Upper lobe of left lung (tissue), 6 donors: ENCODE results near the gene HSDL2. TPM values are rescaled to one million over a fixed set of nuclear protein-coding genes. Genes with fewer than 3 reads are reported as not detected.

ENCODE experiments used
- ATAC-seq, 2 donors: fragments of 200-7000 bp; cut with Tn5 transposase; one replicate each; pipeline ENCODE4 v1.9.1; 2022; ENCODE audit warnings: mild to moderate bottlenecking in 2 of 2, moderate library complexity in 2 of 2; ENCODE audit not compliant: low FRiP score in 2 of 2
- DNase-seq, 2 donors: peaks; one replicate each; pipeline ENCODE4 v3.0.0-alpha.2; 2019 to 2020
- H3K27ac ChIP-seq, 4 donors: fragments of 200-600 bp; sonication (generic); one replicate each; pipeline ENCODE4 v1.5.1; 2016 to 2019
- H3K27me3 ChIP-seq, 4 donors: fragments of 200-600 bp; sonication (generic); one replicate each; pipeline ENCODE4 v1.5.1; 2017 to 2019
- H3K36me3 ChIP-seq, 4 donors: fragments of 200-600 bp; sonication (generic); one replicate each; pipeline ENCODE4 v1.5.1; 2016 to 2019
- H3K4me1 ChIP-seq, 4 donors: fragments of 200-600 bp; sonication (generic); one replicate each; pipeline ENCODE4 v1.5.1; 2018 to 2019
- H3K4me3 ChIP-seq, 4 donors: fragments of 200-600 bp; sonication (generic); one replicate each; pipeline ENCODE4 v1.5.1; 2017 to 2019; ENCODE audit warnings: mild to moderate bottlenecking in 2 of 4, moderate library complexity in 1 of 4
- H3K9me3 ChIP-seq, 4 donors: fragments of 200-600 bp; sonication (generic); one replicate each; pipeline ENCODE4 v1.5.1; 2018 to 2019
- CTCF ChIP-seq, 6 experiments: fragments of 450-650 bp in 4 of 6; fragments of 200-600 bp in 2 of 6; sonication (generic) in 2 of 6; IDR thresholded peaks; one replicate each; pipeline ENCODE4 v1.5.1; 2016 to 2019; ENCODE audit warnings: antibody characterized with exemption in 6 of 6
- EP300 ChIP-seq, 4 donors: sonication (generic); formaldehyde crosslinking; IDR thresholded peaks; one replicate each; pipeline ENCODE4 v1.5.1; 2017; ENCODE audit warnings: antibody characterized with exemption in 4 of 4, control low read depth in 2 of 4
- POLR2A ChIP-seq, 4 donors: fragments of 450-650 bp; IDR thresholded peaks; one replicate each; pipeline ENCODE4 v1.5.1; 2016 to 2017; ENCODE audit warnings: antibody characterized with exemption in 4 of 4, mild to moderate bottlenecking in 2 of 4
- POLR2AphosphoS5 ChIP-seq, 2 donors: sonication (generic); formaldehyde crosslinking; IDR thresholded peaks; one replicate each; pipeline ENCODE4 v1.5.1; 2017; ENCODE audit warnings: antibody characterized with exemption in 2 of 2
- whole genome bisulfite sequencing, 2 donors: methylation state at CpG; one replicate each; pipeline ENCODE4 v1.1.5; 2017 to 2018; 5-methylcytosine and 5-hydroxymethylcytosine counted together
- total RNA-seq, 6 donors: library from RNA; depleted of rRNA in 4 of 6; stranded (reverse); fragments of >200 nt in 4 of 6; gene quantifications; one replicate each; pipeline versions ENCODE4 v1.1.0 to v1.2.1, GENCODE V29; 2016 to 2021
- donor health status: DM: no; HTN: no; CAD: no; lungs with moderate emphysema.
- donor health status: DM: no; HTN: yes; CAD: no; lungs with severe emphysema.

HSDL2 gene
- total RNA-seq, 6 donors from 2014 or later = 25.1 to 92.6 (median 46.2) TPM

- H3K36me3 ChIP-seq = no peaks in the 10 kb centered on the region
- TF ChIP-seq POLR2AphosphoS5 (IDR thresholded peaks at IDR 0.05) (no peak), EP300 (IDR thresholded peaks at IDR 0.05) (no peak), CTCF (IDR thresholded peaks at IDR 0.05) (no peak), POLR2A (IDR thresholded peaks at IDR 0.05) (no peak)
- peaks cover 0 to under 1% (median 0%) of the 10 kb centered on the region in 4 donors for H3K4me1 ChIP-seq
- WGBS, 2 donors = 90 to 97% methylated on average over 3 of the region's 3 CpGs
- no peaks in the 10 kb centered on the region for H3K9me3 ChIP-seq
- no peak overlapping the region for H3K4me3 ChIP-seq
- DNase-seq (no peak), ATAC-seq (no peak)
- H3K27me3 ChIP-seq = no peaks in the 10 kb centered on the region
- no peak overlapping the region for H3K27ac ChIP-seq
These were observed 40.0 kb upstream of the HSDL2 start for GRCh38 chr9:112339886-112340285.

- Histone ChIP-seq H3K9me3 (no peaks in the 10 kb centered on the region), H3K27me3 (no peaks in the 10 kb centered on the region), H3K4me1 (no peaks in the 10 kb centered on the region), H3K4me3 (no peak overlapping the region), H3K36me3 (no peaks in the 10 kb centered on the region), H3K27ac (no peak overlapping the region)
- DNase-seq (no peak), ATAC-seq (no peak)
- no peak for TF ChIP-seq CTCF (IDR thresholded peaks at IDR 0.05)
- no peak for TF ChIP-seq POLR2AphosphoS5 (IDR thresholded peaks at IDR 0.05)
- no peak for TF ChIP-seq EP300 (IDR thresholded peaks at IDR 0.05)
- no peak for TF ChIP-seq POLR2A (IDR thresholded peaks at IDR 0.05)
These were observed 38.2 kb upstream of the HSDL2 start for GRCh38 chr9:112341730-112342129.

GRCh38 chr9:112348257-112349007 is 31.5 kb upstream of the HSDL2 start:
- Histone ChIP-seq H3K9me3 (no peaks in the 10 kb centered on the region), H3K4me3 (peak overlapping the region in 3 of 4 donors; percentile 38 to 49 (median 41)), H3K36me3 (no peaks in the 10 kb centered on the region), H3K27me3 (no peaks in the 10 kb centered on the region), H3K4me1 (peaks cover 0 to 7% (median 6%) of the 10 kb centered on the region in 4 donors), H3K27ac (peak overlapping the region in 1 of 4 donors; percentile 57)
- peak; percentile 31 to 81 for DNase-seq
- TF ChIP-seq POLR2A (IDR thresholded peaks at IDR 0.05) (peak in 1 of 4 donors; percentile 33), POLR2AphosphoS5 (IDR thresholded peaks at IDR 0.05) (peak in 1 of 2 donors; percentile 45), EP300 (IDR thresholded peaks at IDR 0.05) (no peak), CTCF (IDR thresholded peaks at IDR 0.05) (no peak)
- peak; percentile 57 to 93 for ATAC-seq
- 30 to 35% methylated on average over 19 of the region's 19 CpGs for WGBS, 2 donors

- DNase-seq = no peak
- H3K36me3 ChIP-seq = no peaks in the 10 kb centered on the region
- TF ChIP-seq CTCF (IDR thresholded peaks at IDR 0.05) = no peak
- TF ChIP-seq EP300 (IDR thresholded peaks at IDR 0.05) = no peak
- TF ChIP-seq POLR2A (IDR thresholded peaks at IDR 0.05) = no peak
- TF ChIP-seq POLR2AphosphoS5 (IDR thresholded peaks at IDR 0.05) = no peak
- no peaks in the 10 kb centered on the region for H3K9me3 ChIP-seq
- peaks cover 0 to 7% (median 6%) of the 10 kb centered on the region in 4 donors for H3K4me1 ChIP-seq
- peak in 1 of 2 donors; percentile 28 for ATAC-seq
- WGBS, 2 donors = 66% methylated on average over 4 of the region's 4 CpGs
- H3K27me3 ChIP-seq = no peaks in the 10 kb centered on the region
- peak overlapping the region in 3 of 4 donors; percentile 38 to 49 (median 41) for H3K4me3 ChIP-seq
- no peak overlapping the region for H3K27ac ChIP-seq
These were observed 30.9 kb upstream of the HSDL2 start for GRCh38 chr9:112349008-112349333.

- H3K4me1 ChIP-seq = peaks cover 0 to 7% (median 6%) of the 10 kb centered on the region in 4 donors
- H3K4me3 ChIP-seq = no peak overlapping the region
- 63 to 73% methylated on average over 3 of the region's 3 CpGs for WGBS, 2 donors
- H3K9me3 ChIP-seq = no peaks in the 10 kb centered on the region
- no peak for ATAC-seq
- no peak overlapping the region for H3K27ac ChIP-seq
- H3K27me3 ChIP-seq = no peaks in the 10 kb centered on the region
- H3K36me3 ChIP-seq = no peaks in the 10 kb centered on the region
- TF ChIP-seq POLR2A (IDR thresholded peaks at IDR 0.05) = no peak
- TF ChIP-seq EP300 (IDR thresholded peaks at IDR 0.05) = no peak
- TF ChIP-seq POLR2AphosphoS5 (IDR thresholded peaks at IDR 0.05) = no peak
- TF ChIP-seq CTCF (IDR thresholded peaks at IDR 0.05) = no peak
- no peak for DNase-seq
These were observed 28.7 kb upstream of the HSDL2 start for GRCh38 chr9:112351184-112351583.
